Peyer's patch (tissue), 4 donors: ENCODE measurements around the gene CALD1.

Experiments used
- POLR2A ChIP-seq, 2 donors: fragments of 450-650 bp; IDR thresholded peaks; one replicate each; pipeline ENCODE4 v1.5.1; 2017; ENCODE audit warnings: antibody characterized with exemption in 2 of 2, mild to moderate bottlenecking in 2 of 2, moderate library complexity in 2 of 2
- TF ChIP-seq, protein P1 (sequence below), 6 experiments: fragments of 450-650 bp in 4 of 6; fragments of 200-600 bp in 2 of 6; sonication (generic) in 1 of 6; IDR thresholded peaks; one replicate each; pipeline ENCODE4 v1.5.1; 2017 to 2019; ENCODE audit warnings: antibody characterized with exemption in 6 of 6, mild to moderate bottlenecking in 3 of 6, moderate library complexity in 1 of 6

DNA sequence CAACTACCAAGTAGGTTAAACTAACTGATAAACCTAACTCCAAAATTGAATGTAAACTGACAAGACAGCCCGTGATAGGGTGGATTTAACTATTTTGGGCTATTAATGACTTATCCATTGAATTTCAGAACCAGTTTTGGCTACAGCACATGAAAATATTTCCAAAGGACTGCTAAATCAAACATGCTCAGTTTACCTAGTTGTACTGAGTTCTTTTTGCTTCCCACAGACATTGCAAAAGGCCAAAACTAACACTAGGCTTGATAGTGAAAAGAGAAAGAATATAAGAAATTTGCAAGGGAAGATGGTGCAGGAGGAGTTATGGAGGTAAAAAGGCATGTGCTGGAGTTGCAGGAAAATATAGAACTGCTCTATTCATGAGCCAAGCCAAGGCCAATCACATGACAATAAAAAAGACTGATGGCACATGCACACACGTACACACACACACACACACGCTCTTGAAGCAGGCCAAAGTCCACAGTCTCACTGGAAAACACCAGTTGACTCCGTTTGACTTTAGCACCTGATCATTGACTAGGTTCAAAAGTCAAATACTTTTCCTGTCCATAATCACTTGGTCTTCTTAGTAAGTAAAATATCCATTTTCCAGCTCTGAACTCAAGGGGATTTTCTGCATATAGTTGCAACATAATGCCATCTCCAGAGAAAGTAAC is 130.9 kb downstream of the CALD1 start:
- TF ChIP-seq, protein P1, sequence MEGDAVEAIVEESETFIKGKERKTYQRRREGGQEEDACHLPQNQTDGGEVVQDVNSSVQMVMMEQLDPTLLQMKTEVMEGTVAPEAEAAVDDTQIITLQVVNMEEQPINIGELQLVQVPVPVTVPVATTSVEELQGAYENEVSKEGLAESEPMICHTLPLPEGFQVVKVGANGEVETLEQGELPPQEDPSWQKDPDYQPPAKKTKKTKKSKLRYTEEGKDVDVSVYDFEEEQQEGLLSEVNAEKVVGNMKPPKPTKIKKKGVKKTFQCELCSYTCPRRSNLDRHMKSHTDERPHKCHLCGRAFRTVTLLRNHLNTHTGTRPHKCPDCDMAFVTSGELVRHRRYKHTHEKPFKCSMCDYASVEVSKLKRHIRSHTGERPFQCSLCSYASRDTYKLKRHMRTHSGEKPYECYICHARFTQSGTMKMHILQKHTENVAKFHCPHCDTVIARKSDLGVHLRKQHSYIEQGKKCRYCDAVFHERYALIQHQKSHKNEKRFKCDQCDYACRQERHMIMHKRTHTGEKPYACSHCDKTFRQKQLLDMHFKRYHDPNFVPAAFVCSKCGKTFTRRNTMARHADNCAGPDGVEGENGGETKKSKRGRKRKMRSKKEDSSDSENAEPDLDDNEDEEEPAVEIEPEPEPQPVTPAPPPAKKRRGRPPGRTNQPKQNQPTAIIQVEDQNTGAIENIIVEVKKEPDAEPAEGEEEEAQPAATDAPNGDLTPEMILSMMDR (IDR thresholded peaks at IDR 0.05) = no peak
- no peak for TF ChIP-seq POLR2A (IDR thresholded peaks at IDR 0.05)
